Testis (tissue), 3 donors: Measurements from ENCODE around the gene TGIF1. TPM values are rescaled to one million over a fixed set of nuclear protein-coding genes. Genes with fewer than 3 reads are reported as not detected.

ENCODE experiments used
- DNase-seq: peaks from one replicate; pipeline ENCODE4 v3.0.0-alpha.2; 2019
- H3K27ac ChIP-seq, 2 donors: fragments of 200-600 bp; sonication (generic); one replicate each; pipeline ENCODE4 v1.5.1; 2019
- H3K27me3 ChIP-seq: fragments of 200-600 bp; sonication (generic); one replicate; pipeline ENCODE4 v1.5.1; 2019
- H3K36me3 ChIP-seq: fragments of 200-600 bp; sonication (generic); one replicate; pipeline ENCODE4 v1.5.1; 2017; ENCODE audit warnings: low read depth; ENCODE audit errors: missing control alignments
- H3K4me1 ChIP-seq: fragments of 200-600 bp; sonication (generic); one replicate; pipeline ENCODE4 v1.5.1; 2019
- H3K4me3 ChIP-seq, 2 donors: fragments of 200-600 bp; sonication (generic); one replicate each; pipeline ENCODE4 v1.5.1; 2017 to 2019
- H3K9me3 ChIP-seq: fragments of 200-600 bp; sonication (generic); one replicate; pipeline ENCODE4 v1.5.1; 2017
- POLR2A ChIP-seq: fragments of 450-650 bp; IDR thresholded peaks from one replicate; pipeline ENCODE4 v1.6.1; 2017; ENCODE audit warnings: antibody characterized with exemption, mild to moderate bottlenecking, moderate library complexity
- WGBS, 2 donors: methylation state at CpG; one replicate each; pipeline ENCODE4 v1.1.5; 2018; 5-methylcytosine and 5-hydroxymethylcytosine counted together
- intact Hi-C: fragments of 100-400 bp; cut with DNase I; formaldehyde crosslinking; loops from one replicate; pipeline ENCODE4 v1.15.1; 2023; ENCODE audit warnings: low total_unique reads
- polyA plus RNA-seq: library from polyadenylated mRNA; stranded (reverse); fragments of 350-450 nt; fragmentation: Illumina TruSeq; extraction: RNeasy Lipid Tissue Mini Kit (QIAGEN cat#74804); gene quantifications from one replicate; pipeline ENCODE4 v1.2.3, GENCODE V29; 2014; ENCODE audit warnings: low read depth, low replicate concordance; ENCODE audit not compliant: insufficient read depth
- total RNA-seq, 2 donors: library from RNA; depleted of rRNA; stranded (reverse); fragments of >200 nt; gene quantifications; one replicate each; pipeline ENCODE4 v1.2.3, GENCODE V29; 2016
- TF ChIP-seq, protein P1 (sequence below), 3 experiments: fragments of 450-650 bp in 2 of 3; fragments of 200-600 bp in 1 of 3; sonication (generic) in 1 of 3; IDR thresholded peaks; one replicate each; pipeline ENCODE4 v1.5.1; 2016 to 2019; ENCODE audit warnings: antibody characterized with exemption in 3 of 3, mild to moderate bottlenecking in 2 of 3, moderate library complexity in 1 of 3

The TGIF1 gene
- total and polyA plus RNA-seq, 3 donors from 2014 or later: 56.1 to 117 (median 66.6) TPM

DNA sequence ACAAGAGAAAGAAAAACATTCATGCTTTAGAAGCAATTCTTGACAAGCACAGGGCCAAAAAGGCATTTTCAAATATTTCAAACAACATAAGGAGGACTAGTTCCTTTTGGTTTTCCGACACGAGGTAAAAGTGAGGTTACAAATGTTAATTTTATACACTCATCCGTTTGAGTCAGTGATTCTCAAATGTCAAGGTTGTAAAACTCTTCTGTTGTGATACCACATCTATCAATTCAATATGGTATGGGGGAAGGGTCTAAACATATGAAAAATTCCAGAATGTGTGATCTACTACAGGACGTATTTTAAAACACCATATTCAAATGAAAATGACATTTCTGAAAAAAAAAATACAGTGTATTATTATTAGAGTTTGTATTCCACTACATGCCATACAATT, 52.7 kb downstream of the TGIF1 start:
- peaks cover 11% of the 10 kb centered on the region for H3K4me1 ChIP-seq
- H3K9me3 ChIP-seq: no peaks in the 10 kb centered on the region
- no peak for DNase-seq
- H3K36me3 ChIP-seq: no peaks in the 10 kb centered on the region
- intact Hi-C loops: no loop called here
- no peak for TF ChIP-seq POLR2A
- TF ChIP-seq, protein P1, sequence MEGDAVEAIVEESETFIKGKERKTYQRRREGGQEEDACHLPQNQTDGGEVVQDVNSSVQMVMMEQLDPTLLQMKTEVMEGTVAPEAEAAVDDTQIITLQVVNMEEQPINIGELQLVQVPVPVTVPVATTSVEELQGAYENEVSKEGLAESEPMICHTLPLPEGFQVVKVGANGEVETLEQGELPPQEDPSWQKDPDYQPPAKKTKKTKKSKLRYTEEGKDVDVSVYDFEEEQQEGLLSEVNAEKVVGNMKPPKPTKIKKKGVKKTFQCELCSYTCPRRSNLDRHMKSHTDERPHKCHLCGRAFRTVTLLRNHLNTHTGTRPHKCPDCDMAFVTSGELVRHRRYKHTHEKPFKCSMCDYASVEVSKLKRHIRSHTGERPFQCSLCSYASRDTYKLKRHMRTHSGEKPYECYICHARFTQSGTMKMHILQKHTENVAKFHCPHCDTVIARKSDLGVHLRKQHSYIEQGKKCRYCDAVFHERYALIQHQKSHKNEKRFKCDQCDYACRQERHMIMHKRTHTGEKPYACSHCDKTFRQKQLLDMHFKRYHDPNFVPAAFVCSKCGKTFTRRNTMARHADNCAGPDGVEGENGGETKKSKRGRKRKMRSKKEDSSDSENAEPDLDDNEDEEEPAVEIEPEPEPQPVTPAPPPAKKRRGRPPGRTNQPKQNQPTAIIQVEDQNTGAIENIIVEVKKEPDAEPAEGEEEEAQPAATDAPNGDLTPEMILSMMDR (IDR thresholded peaks at IDR 0.05): no peak
- no peak overlapping the region for H3K4me3 ChIP-seq
- 84 to 90% methylated on average over 4 of the region's 4 CpGs for WGBS, 2 donors
- H3K27me3 ChIP-seq: no peaks in the 10 kb centered on the region
- H3K27ac ChIP-seq: no peak overlapping the region

DNA sequence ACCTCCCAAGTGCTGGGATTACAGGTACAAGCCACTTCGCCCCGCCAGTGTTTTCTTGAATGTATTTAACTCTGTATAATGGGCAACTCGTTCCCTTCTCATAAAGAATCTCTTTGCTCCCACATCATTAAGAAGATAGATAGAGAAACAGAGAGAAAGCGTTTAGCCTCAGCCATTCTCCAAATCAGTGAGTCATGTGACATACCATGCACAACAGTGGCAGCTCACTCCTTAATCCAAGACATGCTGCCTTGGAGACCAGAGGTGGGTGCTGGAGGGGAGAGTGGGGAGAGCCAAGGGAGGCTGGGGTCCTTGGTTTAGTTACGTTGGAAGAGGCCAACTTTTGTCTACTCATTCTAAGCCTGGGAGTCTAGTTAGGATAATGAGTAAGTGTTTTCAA, 54.7 kb downstream of the TGIF1 start:
- no peak overlapping the region for H3K4me3 ChIP-seq
- WGBS, 2 donors: 86 to 90% methylated on average over 5 of the region's 5 CpGs
- H3K9me3 ChIP-seq: no peaks in the 10 kb centered on the region
- intact Hi-C loops: no loop called here
- no peak overlapping the region for H3K27ac ChIP-seq
- H3K4me1 ChIP-seq: peaks cover 8% of the 10 kb centered on the region
- DNase-seq: no peak
- H3K36me3 ChIP-seq: no peaks in the 10 kb centered on the region
- TF ChIP-seq, protein P1 (IDR thresholded peaks at IDR 0.05): no peak
- TF ChIP-seq POLR2A: no peak
- no peaks in the 10 kb centered on the region for H3K27me3 ChIP-seq

DNA sequence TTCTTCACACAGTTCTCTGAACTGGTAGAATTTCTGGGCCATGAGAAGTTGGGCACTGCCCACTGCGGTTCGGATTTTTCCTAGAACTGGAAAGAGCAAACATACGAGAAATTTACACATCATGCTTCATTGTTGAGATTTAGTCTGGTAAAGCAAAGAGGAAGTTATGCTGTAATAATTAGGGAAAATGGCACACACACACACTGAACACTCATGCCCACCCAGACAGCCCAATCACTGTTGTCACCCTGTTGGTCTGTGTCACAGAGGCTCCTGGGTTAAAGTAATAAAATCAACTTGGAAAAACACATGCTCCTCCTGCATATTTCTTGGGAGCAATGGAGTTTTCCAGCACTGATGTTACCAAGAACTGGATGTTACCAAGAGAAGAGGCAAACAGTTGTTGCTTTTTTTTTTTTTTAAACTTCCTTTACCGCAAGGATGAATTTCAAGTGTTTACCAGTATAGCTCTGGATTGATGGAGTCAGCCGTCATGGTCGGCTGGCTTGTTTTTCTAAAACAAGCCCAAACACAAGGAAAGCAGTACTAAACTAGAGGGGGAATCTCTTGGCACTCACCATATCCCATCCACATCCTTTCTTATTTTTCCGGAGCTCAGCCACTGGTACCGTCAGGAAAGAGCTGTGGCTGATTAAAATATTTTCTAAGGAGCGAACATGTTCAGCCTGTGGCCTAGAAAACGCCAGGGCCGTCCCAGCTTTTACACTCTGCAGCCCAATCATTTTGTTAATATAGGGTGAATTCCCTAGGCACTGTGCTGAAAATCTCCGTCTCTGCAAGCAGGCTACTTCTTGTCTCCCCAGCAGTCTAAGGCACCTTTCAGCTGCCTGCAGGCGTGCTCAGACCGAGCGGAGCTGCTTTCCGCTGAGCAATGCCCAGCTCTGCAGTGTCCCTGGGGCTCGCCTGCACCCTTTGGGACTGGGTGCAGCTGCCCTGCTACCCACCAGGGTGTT, 58.9 kb downstream of the TGIF1 start:
- WGBS, 2 donors: 49 to 58% methylated on average over 17 of the region's 17 CpGs
- H3K27me3 ChIP-seq: no peaks in the 10 kb centered on the region
- no peaks in the 10 kb centered on the region for H3K36me3 ChIP-seq
- peak overlapping the region in 1 of 2 donors; percentile 5 for H3K27ac ChIP-seq
- H3K4me3 ChIP-seq: no peak overlapping the region
- no peak for DNase-seq
- H3K9me3 ChIP-seq: no peaks in the 10 kb centered on the region
- intact Hi-C loops: no loop called here
- TF ChIP-seq, protein P1 (IDR thresholded peaks at IDR 0.05): no peak
- no peak for TF ChIP-seq POLR2A
- H3K4me1 ChIP-seq: no peaks in the 10 kb centered on the region

Other genes with a start within 250 kb of the TGIF1 start
- 10 to 100 TPM in 1 of 2 donors, 1 to 10 TPM in 1; 9.1 to 19.9 TPM for gene MYOM1, start 230.2 kb upstream of the TGIF1 start, total RNA-seq
- 16.9 TPM for gene MYOM1, start 230.2 kb upstream of the TGIF1 start, polyA plus RNA-seq
- gene MYL12A, start 202.4 kb upstream of the TGIF1 start, total RNA-seq: 100 to 1,000 TPM; 148 to 177 TPM
- gene MYL12A, start 202.4 kb upstream of the TGIF1 start, polyA plus RNA-seq: 219 TPM
- 100 to 1,000 TPM; 215 to 255 TPM for gene MYL12B, start 188.0 kb upstream of the TGIF1 start, total RNA-seq
- gene MYL12B, start 188.0 kb upstream of the TGIF1 start, polyA plus RNA-seq: 372 TPM